Neural cell (in vitro differentiated cells): ENCODE results near the gene DSG3. TPM values are rescaled to one million over a fixed set of nuclear protein-coding genes. Genes with fewer than 3 reads are reported as not detected.

Experiments used
- H2AFZ ChIP-seq: fragments of 200-600, 300-800 bp; sonication (generic), shearing (Covaris generic); 2 replicates; pipeline ENCODE4 v1.6.0; 2014; ENCODE audit warnings: low read depth, mild to moderate bottlenecking, antibody characterized with exemption, low read length, moderate library complexity
- H3F3A ChIP-seq: fragments of 200-600 bp; shearing (Covaris generic); 2 replicates; pipeline ENCODE4 v1.6.1; 2016; ENCODE audit warnings: mild to moderate bottlenecking, moderate library complexity, mixed read lengths, antibody characterized with exemption, low read length; ENCODE audit not compliant: insufficient read depth, poor library complexity, severe bottlenecking
- H3K27ac ChIP-seq: fragments of 200-600, 300-800 bp; sonication (generic), shearing (Covaris generic); 2 replicates; pipeline ENCODE4 v1.5.1; 2014; ENCODE audit warnings: mild to moderate bottlenecking, low read length, moderate library complexity
- H3K27me3 ChIP-seq: fragments of 300-800, 200-600 bp; sonication (generic), shearing (Covaris generic); 2 replicates; pipeline ENCODE4 v1.6.0; 2014; ENCODE audit warnings: mild to moderate bottlenecking, low read depth, low read length, moderate library complexity; ENCODE audit not compliant: insufficient read depth
- H3K36me3 ChIP-seq: fragments of 300-800, 200-600 bp; sonication (generic), shearing (Covaris generic); 2 replicates; pipeline ENCODE4 v1.5.1; 2014; ENCODE audit warnings: mild to moderate bottlenecking, antibody characterized with exemption, low read length, moderate library complexity; ENCODE audit not compliant: insufficient read depth
- H3K4me2 ChIP-seq: fragments of 300-800, 200-600 bp; sonication (generic), shearing (Covaris generic); 2 replicates; pipeline ENCODE4 v1.6.0; 2014; ENCODE audit warnings: mild to moderate bottlenecking, low read length
- H3K4me3 ChIP-seq: fragments of 300-800, 200-600 bp; sonication (generic), shearing (Covaris generic); 2 replicates; pipeline ENCODE4 v1.5.1; 2014; ENCODE audit warnings: mild to moderate bottlenecking, low read length, moderate library complexity
- H3K79me2 ChIP-seq: fragments of 200-600 bp; shearing (Covaris generic); replicated peaks from 2 replicates; pipeline ENCODE4 v1.6.0; 2014; ENCODE audit warnings: mild to moderate bottlenecking, low read length, moderate library complexity; ENCODE audit not compliant: insufficient read depth
- H3K9ac ChIP-seq: fragments of 300-800, 200-600 bp; sonication (generic), shearing (Covaris generic); 2 replicates; pipeline ENCODE4 v1.6.1; 2016; ENCODE audit warnings: mild to moderate bottlenecking, low read length, mixed read lengths
- H3K9me2 ChIP-seq: fragments of 200-600 bp; shearing (Covaris generic); 2 replicates; pipeline ENCODE4 v1.6.1; 2016; ENCODE audit warnings: mild to moderate bottlenecking, low read length, mixed read lengths; ENCODE audit not compliant: insufficient read depth
- H3K9me3 ChIP-seq: fragments of 200-600, 300-800 bp; sonication (generic), shearing (Covaris generic); 2 replicates; pipeline ENCODE4 v1.6.1; 2016; ENCODE audit warnings: mild to moderate bottlenecking, mixed run types, low read length, moderate library complexity, mixed read lengths
- H4K20me1 ChIP-seq: fragments of 200-600 bp; shearing (Covaris generic); 2 replicates; pipeline ENCODE4 v1.6.1; 2016; ENCODE audit warnings: mild to moderate bottlenecking, mixed run types; ENCODE audit not compliant: insufficient read depth
- CTCF ChIP-seq: fragments of 450-650 bp; IDR thresholded peaks from 2 replicates; pipeline ENCODE4 v1.5.1; 2014; ENCODE audit warnings: antibody characterized with exemption, mild to moderate bottlenecking, moderate library complexity; ENCODE audit not compliant: poor library complexity, severe bottlenecking
- EP300 ChIP-seq: fragments of 450-650 bp; conservative IDR thresholded peaks from 2 replicates; pipeline ENCODE4 v1.6.1; 2014; ENCODE audit warnings: antibody characterized with exemption, mild to moderate bottlenecking, moderate library complexity; ENCODE audit not compliant: poor library complexity, severe bottlenecking
- EZH2 ChIP-seq: fragments of 200-600, 300-800 bp; shearing (Covaris generic), sonication (generic); IDR thresholded peaks from 2 replicates; pipeline ENCODE4 v1.6.1; 2014; ENCODE audit warnings: antibody characterized with exemption, low read length, borderline replicate concordance, mild to moderate bottlenecking; ENCODE audit not compliant: insufficient read depth, poor library complexity, severe bottlenecking
- MXI1 ChIP-seq: fragments of 450-650 bp; conservative IDR thresholded peaks from 2 replicates; pipeline ENCODE4 v1.6.1; 2014; ENCODE audit warnings: antibody characterized with exemption, mild to moderate bottlenecking; ENCODE audit not compliant: poor library complexity, severe bottlenecking
- POLR2AphosphoS5 ChIP-seq: IDR thresholded peaks from 2 replicates; pipeline ENCODE4 v1.6.1; 2012
- RAD21 ChIP-seq: fragments of 450-650 bp; conservative IDR thresholded peaks from 2 replicates; pipeline ENCODE4 v1.6.1; 2014; ENCODE audit warnings: antibody characterized with exemption, mild to moderate bottlenecking, moderate library complexity
- REST ChIP-seq: IDR thresholded peaks from 2 replicates; pipeline ENCODE4 v1.6.1; 2012; ENCODE audit warnings: borderline replicate concordance
- SMC3 ChIP-seq: fragments of 450-650 bp; conservative IDR thresholded peaks from 2 replicates; pipeline ENCODE4 v1.6.1; 2014; ENCODE audit warnings: antibody characterized with exemption, mild to moderate bottlenecking, moderate library complexity; ENCODE audit not compliant: poor library complexity
- TAF1 ChIP-seq: IDR thresholded peaks from 2 replicates; pipeline ENCODE4 v1.6.1; 2012; ENCODE audit warnings: low read depth
- polyA plus RNA-seq: library from polyadenylated mRNA; depleted of rRNA; stranded (reverse); fragments of >200 nt; gene quantifications from 2 replicates; pipeline ENCODE4 v1.2.3, GENCODE V29; 2014

The DSG3 gene
- polyA plus RNA-seq, 1 donor from 2014 or later: not detected

GRCh38 chr18:31486165-31486564 lies 38.6 kb downstream of the DSG3 start:
- Histone ChIP-seq H3K27me3 (no peaks in the 10 kb centered on the region), H3K9me3 (no peaks in the 10 kb centered on the region), H3K79me2 (no peaks in the 10 kb centered on the region), H3K36me3 (no peaks in the 10 kb centered on the region), H3K9ac (no peak overlapping the region), H3K27ac (no peak overlapping the region), H4K20me1 (no peaks in the 10 kb centered on the region), H3K4me2 (no peak overlapping the region), H3K9me2 (no peaks in the 10 kb centered on the region), H2AFZ (no peak overlapping the region), H3K4me3 (no peak overlapping the region), H3F3A (no peaks in the 10 kb centered on the region)
- TF ChIP-seq TAF1 (no peak), REST (no peak), EP300 (no peak), EZH2 (no peak), RAD21 (no peak), CTCF (no peak), MXI1 (no peak), POLR2AphosphoS5 (no peak), SMC3 (no peak)

- no peaks in the 10 kb centered on the region for H3F3A ChIP-seq
- H3K27ac ChIP-seq: no peak overlapping the region
- TF ChIP-seq EZH2: no peak
- TF ChIP-seq SMC3: no peak
- TF ChIP-seq RAD21: no peak
- no peak for TF ChIP-seq CTCF
- no peak for TF ChIP-seq EP300
- no peak for TF ChIP-seq POLR2AphosphoS5
- TF ChIP-seq REST: no peak
- TF ChIP-seq TAF1: no peak
- no peak for TF ChIP-seq MXI1
- H3K9me2 ChIP-seq: no peaks in the 10 kb centered on the region
- no peak overlapping the region for H3K4me2 ChIP-seq
- H3K79me2 ChIP-seq: no peaks in the 10 kb centered on the region
- H3K4me3 ChIP-seq: no peak overlapping the region
- no peaks in the 10 kb centered on the region for H3K36me3 ChIP-seq
- no peaks in the 10 kb centered on the region for H4K20me1 ChIP-seq
- no peak overlapping the region for H3K9ac ChIP-seq
- H3K9me3 ChIP-seq: no peaks in the 10 kb centered on the region
- no peaks in the 10 kb centered on the region for H3K27me3 ChIP-seq
- H2AFZ ChIP-seq: no peak overlapping the region
These were observed 39.9 kb downstream of the DSG3 start for GRCh38 chr18:31487246-31488015.
